ENCODE measurements around the gene PCDHB10.
"Not testable (repeated sequence)": the region's sequence is repeated elsewhere in the genome, so short reads cannot be mapped to it uniquely, and the experiment has no call there.

PCDHB10 gene

GRCh38 chr5:141179371-141179770, 12.8 kb upstream of the PCDHB10 start:
- Histone ChIP-seq H3K27me3 (ENCODE audit: insufficient read depth, poor library complexity, severe bottlenecking) (peaks cover 75% of the 10 kb centered on the region), H3K9me3 (ENCODE audit: severe bottlenecking) (peaks cover 17% of the 10 kb centered on the region)
- ATAC-seq (ENCODE audit: low read depth); H3K36me3 ChIP-seq (ENCODE audit: low read depth); H3K4me1 ChIP-seq (ENCODE audit: insufficient read depth, poor library complexity, severe bottlenecking); H3K27ac ChIP-seq (ENCODE audit: poor library complexity, severe bottlenecking); DNase-seq (ENCODE audit: low spot score); H3K4me3 ChIP-seq (ENCODE audit: severe bottlenecking): not testable (repeated sequence)

GRCh38 chr5:141179876-141180275, 12.3 kb upstream of the PCDHB10 start:
- DNase-seq (ENCODE audit: low spot score); H3K4me3 ChIP-seq (ENCODE audit: severe bottlenecking); H3K27ac ChIP-seq (ENCODE audit: poor library complexity, severe bottlenecking); ATAC-seq (ENCODE audit: low read depth); H3K4me1 ChIP-seq (ENCODE audit: insufficient read depth, poor library complexity, severe bottlenecking); H3K36me3 ChIP-seq (ENCODE audit: low read depth): not testable (repeated sequence)
- H3K9me3 ChIP-seq (ENCODE audit: severe bottlenecking): peaks cover 16% of the 10 kb centered on the region
- H3K27me3 ChIP-seq (ENCODE audit: insufficient read depth, poor library complexity, severe bottlenecking): peaks cover 78% of the 10 kb centered on the region

GRCh38 chr5:141180313-141180712, 11.8 kb upstream of the PCDHB10 start:
- ATAC-seq (ENCODE audit: low read depth): no peak
- no peaks in the 10 kb centered on the region for H3K4me1 ChIP-seq (ENCODE audit: insufficient read depth, poor library complexity, severe bottlenecking)
- no peak for DNase-seq (ENCODE audit: low spot score)
- H3K9me3 ChIP-seq (ENCODE audit: severe bottlenecking): peaks cover 13% of the 10 kb centered on the region
- H3K27me3 ChIP-seq (ENCODE audit: insufficient read depth, poor library complexity, severe bottlenecking): peaks cover 78% of the 10 kb centered on the region
- no peak overlapping the region for H3K27ac ChIP-seq (ENCODE audit: poor library complexity, severe bottlenecking)
- no peak for TF ChIP-seq CTCF (IDR thresholded peaks at IDR 0.05; ENCODE audit: poor library complexity, severe bottlenecking)
- no peak overlapping the region for H3K4me3 ChIP-seq (ENCODE audit: severe bottlenecking)
- H3K36me3 ChIP-seq (ENCODE audit: low read depth): no peaks in the 10 kb centered on the region

GRCh38 chr5:141182248-141182647, 9.9 kb upstream of the PCDHB10 start, which contains the start of gene PCDHB16:
TSS of gene PCDHB16 (plus strand) at chr5:141182387. CDS start at chr5:141182560, 173 bp downstream.
- Histone ChIP-seq H3K9me3 (ENCODE audit: severe bottlenecking) (peaks cover 2% of the 10 kb centered on the region), H3K36me3 (ENCODE audit: low read depth) (no peaks in the 10 kb centered on the region), H3K4me3 (ENCODE audit: severe bottlenecking) (no peak within 1 kb of the TSS), H3K27me3 (ENCODE audit: insufficient read depth, poor library complexity, severe bottlenecking) (peaks cover 78% of the 10 kb centered on the region), H3K27ac (ENCODE audit: poor library complexity, severe bottlenecking) (no peak within 1 kb of the TSS), H3K4me1 (ENCODE audit: insufficient read depth, poor library complexity, severe bottlenecking) (no peaks in the 10 kb centered on the region)
- ATAC-seq (ENCODE audit: low read depth) (no peak), DNase-seq (ENCODE audit: low spot score) (no peak)
- TF ChIP-seq CTCF (IDR thresholded peaks at IDR 0.05; ENCODE audit: poor library complexity, severe bottlenecking): peak; percentile 21

GRCh38 chr5:141184117-141184855, 7.9 kb upstream of the PCDHB10 start:
- not testable (repeated sequence) for H3K4me3 ChIP-seq (ENCODE audit: severe bottlenecking); H3K27ac ChIP-seq (ENCODE audit: poor library complexity, severe bottlenecking); ATAC-seq (ENCODE audit: low read depth); DNase-seq (ENCODE audit: low spot score); H3K9me3 ChIP-seq (ENCODE audit: severe bottlenecking); H3K36me3 ChIP-seq (ENCODE audit: low read depth); H3K4me1 ChIP-seq (ENCODE audit: insufficient read depth, poor library complexity, severe bottlenecking)
- peaks cover 78% of the 10 kb centered on the region for H3K27me3 ChIP-seq (ENCODE audit: insufficient read depth, poor library complexity, severe bottlenecking)

GRCh38 chr5:141186897-141187512, 5.1 kb upstream of the PCDHB10 start, which contains the start of gene PCDHB9:
TSS of gene PCDHB9 (plus strand) at chr5:141187161. CDS start at chr5:141187319, 158 bp downstream.
- Histone ChIP-seq H3K4me1 (ENCODE audit: insufficient read depth, poor library complexity, severe bottlenecking) (no peaks in the 10 kb centered on the region), H3K9me3 (ENCODE audit: severe bottlenecking) (peaks cover 2% of the 10 kb centered on the region), H3K27me3 (ENCODE audit: insufficient read depth, poor library complexity, severe bottlenecking) (peaks cover 84% of the 10 kb centered on the region), H3K36me3 (ENCODE audit: low read depth) (no peaks in the 10 kb centered on the region), H3K4me3 (ENCODE audit: severe bottlenecking) (no peak within 1 kb of the TSS), H3K27ac (ENCODE audit: poor library complexity, severe bottlenecking) (no peak within 1 kb of the TSS)
- TF ChIP-seq CTCF (IDR thresholded peaks at IDR 0.05; ENCODE audit: poor library complexity, severe bottlenecking): peak; percentile 63
- DNase-seq (ENCODE audit: low spot score) (no peak), ATAC-seq (ENCODE audit: low read depth) (no peak)

GRCh38 chr5:141188682-141189081, 3.5 kb upstream of the PCDHB10 start:
- not testable (repeated sequence) for H3K36me3 ChIP-seq (ENCODE audit: low read depth); ATAC-seq (ENCODE audit: low read depth); H3K4me3 ChIP-seq (ENCODE audit: severe bottlenecking); H3K9me3 ChIP-seq (ENCODE audit: severe bottlenecking); DNase-seq (ENCODE audit: low spot score); H3K4me1 ChIP-seq (ENCODE audit: insufficient read depth, poor library complexity, severe bottlenecking); H3K27ac ChIP-seq (ENCODE audit: poor library complexity, severe bottlenecking)
- peaks cover 79% of the 10 kb centered on the region for H3K27me3 ChIP-seq (ENCODE audit: insufficient read depth, poor library complexity, severe bottlenecking)

- H3K4me1 ChIP-seq (ENCODE audit: insufficient read depth, poor library complexity, severe bottlenecking); ATAC-seq (ENCODE audit: low read depth); H3K9me3 ChIP-seq (ENCODE audit: severe bottlenecking); H3K27ac ChIP-seq (ENCODE audit: poor library complexity, severe bottlenecking); H3K36me3 ChIP-seq (ENCODE audit: low read depth); H3K4me3 ChIP-seq (ENCODE audit: severe bottlenecking); DNase-seq (ENCODE audit: low spot score): not testable (repeated sequence)
- peaks cover 79% of the 10 kb centered on the region for H3K27me3 ChIP-seq (ENCODE audit: insufficient read depth, poor library complexity, severe bottlenecking)
Observed at GRCh38 chr5:141189131-141189530, 3.0 kb upstream of the PCDHB10 start.
